Lung (tissue), 12 donors: ENCODE data around the gene HYAL4. TPM values are rescaled to one million over a fixed set of nuclear protein-coding genes. Genes with fewer than 3 reads are reported as not detected.
"Not testable (repeated sequence)": the region's sequence is repeated elsewhere in the genome, so short reads cannot be mapped to it uniquely, and the experiment has no call there.

Experiments used
- ATAC-seq: fragments of 200-7000 bp; cut with Tn5 transposase; one replicate; pipeline ENCODE4 v1.9.1; 2020; ENCODE audit warnings: moderate number of reproducible peaks; ENCODE audit not compliant: insufficient read depth, low FRiP score
- DNase-seq, 3 donors: peaks; one replicate each; pipeline ENCODE4 v3.0.0-alpha.2; 2013 to 2017
- H3K27ac ChIP-seq, 2 donors: one replicate each; pipeline ENCODE4 v1.5.1; 2013; ENCODE audit warnings: mild to moderate bottlenecking in 2 of 2, moderate library complexity in 2 of 2, control low read depth in 1 of 2, inconsistent platforms in 1 of 2, low read depth in 1 of 2, low read length in 1 of 2
- H3K27me3 ChIP-seq, 3 donors: one replicate each; pipeline ENCODE4 v1.5.1; 2013; ENCODE audit warnings: low read length in 2 of 3; ENCODE audit not compliant: control insufficient read depth in 3 of 3, insufficient read depth in 3 of 3
- H3K36me3 ChIP-seq, 4 donors: one replicate each; pipeline ENCODE4 v1.5.1; 2013; ENCODE audit warnings: low read length in 4 of 4, mild to moderate bottlenecking in 1 of 4, moderate library complexity in 1 of 4; ENCODE audit not compliant: control insufficient read depth in 4 of 4, insufficient read depth in 4 of 4
- H3K4me1 ChIP-seq, 5 donors: one replicate each; pipeline ENCODE4 v1.5.1; 2013; ENCODE audit warnings: low read length in 5 of 5, mild to moderate bottlenecking in 2 of 5, moderate library complexity in 1 of 5; ENCODE audit not compliant: control insufficient read depth in 5 of 5, insufficient read depth in 5 of 5
- H3K4me3 ChIP-seq: one replicate; pipeline ENCODE4 v1.5.1; 2013; ENCODE audit warnings: mild to moderate bottlenecking, control low read depth, moderate library complexity
- H3K9ac ChIP-seq, 2 donors: one replicate each; pipeline ENCODE4 v1.5.1; 2013; ENCODE audit warnings: low read length in 2 of 2, control low read depth in 1 of 2; ENCODE audit not compliant: insufficient read depth in 1 of 2
- H3K9me3 ChIP-seq, 4 donors: one replicate each; pipeline ENCODE4 v1.5.1; 2013; ENCODE audit warnings: low read length in 3 of 4, mild to moderate bottlenecking in 1 of 4, moderate library complexity in 1 of 4; ENCODE audit not compliant: control insufficient read depth in 4 of 4, insufficient read depth in 3 of 4
- WGBS, 2 donors: extraction: QIAGEN DNeasy Blood & Tissue Kit; methylation state at CpG; one replicate each; pipeline ENCODE4 v1.1.7; 2013; 5-methylcytosine and 5-hydroxymethylcytosine counted together
- polyA plus RNA-seq, 2 donors: library from polyadenylated mRNA; stranded (reverse); fragments of 200-250 nt; gene quantifications; one replicate each; pipeline ENCODE4 v1.2.1, GENCODE V29; 2013
- total RNA-seq, 2 donors: library from RNA; depleted of rRNA in 1 of 2; stranded (reverse); fragments of >200 nt in 1 of 2; gene quantifications; one replicate each; pipeline ENCODE4 v1.2.1, GENCODE V29; 2014 to 2021
- TF ChIP-seq, protein P1 (sequence below): IDR thresholded peaks from 2 replicates; pipeline ENCODE4 v1.5.1; 2012; ENCODE audit warnings: mild to moderate bottlenecking; ENCODE audit errors: control extremely low read depth, extremely low read depth
- donor health status: control.
- donor health status: control.
- donor health status: Bipolar disorder and iron deficiency.
- donor health status: healthy.
- donor health status: DM: yes; HTN: yes; CAD: no.

HYAL4 gene
- total and polyA plus RNA-seq, 4 donors = 0.07 to 0.74 TPM; not detected in 2

- H3K36me3 ChIP-seq = no peaks in the 10 kb centered on the region
- peaks cover 0 to 3% (median 0%) of the 10 kb centered on the region in 4 donors for H3K9me3 ChIP-seq
- no peak for DNase-seq
- WGBS, 2 donors = 45 to 46% methylated on average over 3 of the region's 3 CpGs
- no peaks in the 10 kb centered on the region for H3K27me3 ChIP-seq
- no peak overlapping the region for H3K4me3 ChIP-seq
- ATAC-seq = no peak
- TF ChIP-seq, protein P1, sequence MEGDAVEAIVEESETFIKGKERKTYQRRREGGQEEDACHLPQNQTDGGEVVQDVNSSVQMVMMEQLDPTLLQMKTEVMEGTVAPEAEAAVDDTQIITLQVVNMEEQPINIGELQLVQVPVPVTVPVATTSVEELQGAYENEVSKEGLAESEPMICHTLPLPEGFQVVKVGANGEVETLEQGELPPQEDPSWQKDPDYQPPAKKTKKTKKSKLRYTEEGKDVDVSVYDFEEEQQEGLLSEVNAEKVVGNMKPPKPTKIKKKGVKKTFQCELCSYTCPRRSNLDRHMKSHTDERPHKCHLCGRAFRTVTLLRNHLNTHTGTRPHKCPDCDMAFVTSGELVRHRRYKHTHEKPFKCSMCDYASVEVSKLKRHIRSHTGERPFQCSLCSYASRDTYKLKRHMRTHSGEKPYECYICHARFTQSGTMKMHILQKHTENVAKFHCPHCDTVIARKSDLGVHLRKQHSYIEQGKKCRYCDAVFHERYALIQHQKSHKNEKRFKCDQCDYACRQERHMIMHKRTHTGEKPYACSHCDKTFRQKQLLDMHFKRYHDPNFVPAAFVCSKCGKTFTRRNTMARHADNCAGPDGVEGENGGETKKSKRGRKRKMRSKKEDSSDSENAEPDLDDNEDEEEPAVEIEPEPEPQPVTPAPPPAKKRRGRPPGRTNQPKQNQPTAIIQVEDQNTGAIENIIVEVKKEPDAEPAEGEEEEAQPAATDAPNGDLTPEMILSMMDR = no peak
- H3K27ac ChIP-seq = no peak overlapping the region
- no peaks in the 10 kb centered on the region for H3K4me1 ChIP-seq
- no peak overlapping the region for H3K9ac ChIP-seq
Observed at GRCh38 chr7:123846217-123846891, 1.4 kb downstream of the HYAL4 start.

- ATAC-seq (no peak), DNase-seq (no peak)
- H3K27ac ChIP-seq = no peak overlapping the region
- no peak overlapping the region for H3K4me3 ChIP-seq
- no peaks in the 10 kb centered on the region for H3K4me1 ChIP-seq
- no peaks in the 10 kb centered on the region for H3K27me3 ChIP-seq
- no peaks in the 10 kb centered on the region for H3K36me3 ChIP-seq
- WGBS, 2 donors = 93 to 95% methylated on average over 1 of the region's 1 CpG
- TF ChIP-seq, protein P1 = no peak
- H3K9me3 ChIP-seq = peaks cover 0 to 3% (median under 1%) of the 10 kb centered on the region in 4 donors
- H3K9ac ChIP-seq = no peak overlapping the region
Observed at GRCh38 chr7:123847868-123848267, 2.9 kb downstream of the HYAL4 start.

DNA sequence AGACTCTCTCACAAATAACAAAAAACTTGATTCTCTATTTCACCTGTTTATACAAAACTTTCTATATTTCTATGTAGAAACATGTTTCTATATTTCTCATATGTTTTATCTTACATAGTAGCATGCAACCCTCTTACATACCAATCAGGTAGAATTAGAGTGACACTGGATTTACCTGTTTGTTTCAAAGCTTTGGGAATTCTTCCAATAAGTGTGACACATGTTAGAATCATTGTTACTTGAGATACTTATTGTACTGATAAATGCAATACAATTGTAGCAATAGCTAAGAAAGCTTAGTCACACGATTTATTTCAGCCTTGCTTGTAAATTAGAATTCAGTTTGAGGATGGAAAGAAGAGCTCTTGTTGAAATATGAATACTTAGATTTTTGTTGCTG, 4.9 kb downstream of the HYAL4 start:
- no peak for DNase-seq
- Histone ChIP-seq H3K4me3 (no peak overlapping the region), H3K4me1 (no peaks in the 10 kb centered on the region), H3K9ac (no peak overlapping the region), H3K36me3 (no peaks in the 10 kb centered on the region), H3K27ac (no peak overlapping the region), H3K27me3 (no peaks in the 10 kb centered on the region), H3K9me3 (peaks cover 0 to 3% (median 1%) of the 10 kb centered on the region in 4 donors)
- no peak for ATAC-seq
- TF ChIP-seq, protein P1 = no peak
- WGBS, 2 donors = 83 to 93% methylated on average over 1 of the region's 1 CpG

- not testable (repeated sequence) for H3K27ac ChIP-seq, DNase-seq, H3K27me3 ChIP-seq, H3K9ac ChIP-seq, ATAC-seq, H3K36me3 ChIP-seq, H3K9me3 ChIP-seq, H3K4me1 ChIP-seq, H3K4me3 ChIP-seq
- 92 to 93% methylated on average over 5 of the region's 5 CpGs for WGBS, 2 donors
Observed at GRCh38 chr7:123851404-123851803, 6.4 kb downstream of the HYAL4 start.

DNA sequence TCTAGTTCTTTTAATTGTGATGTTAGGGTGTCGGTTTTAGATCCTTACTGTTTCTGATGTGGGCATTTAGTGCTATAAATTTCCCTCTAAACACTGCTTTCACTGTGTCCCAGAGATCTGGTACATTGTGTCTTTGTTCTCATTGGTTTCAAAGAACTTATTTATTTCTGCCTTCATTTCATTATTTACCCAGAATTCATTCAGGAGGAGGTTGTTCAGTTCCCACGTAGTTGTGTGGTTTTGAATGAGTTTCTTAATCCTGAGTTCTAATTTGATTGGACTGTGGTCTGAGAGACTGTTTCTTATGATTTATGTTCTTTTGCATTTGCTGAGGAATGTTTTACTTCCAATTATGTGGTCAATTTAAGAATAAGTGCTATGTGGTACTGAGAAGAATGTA, 9.3 kb downstream of the HYAL4 start:
- not testable (repeated sequence) for DNase-seq, H3K9ac ChIP-seq, ATAC-seq, H3K27ac ChIP-seq, H3K4me1 ChIP-seq, H3K4me3 ChIP-seq, H3K27me3 ChIP-seq, H3K36me3 ChIP-seq, H3K9me3 ChIP-seq
- 82 to 85% methylated on average over 2 of the region's 2 CpGs for WGBS, 2 donors

DNA sequence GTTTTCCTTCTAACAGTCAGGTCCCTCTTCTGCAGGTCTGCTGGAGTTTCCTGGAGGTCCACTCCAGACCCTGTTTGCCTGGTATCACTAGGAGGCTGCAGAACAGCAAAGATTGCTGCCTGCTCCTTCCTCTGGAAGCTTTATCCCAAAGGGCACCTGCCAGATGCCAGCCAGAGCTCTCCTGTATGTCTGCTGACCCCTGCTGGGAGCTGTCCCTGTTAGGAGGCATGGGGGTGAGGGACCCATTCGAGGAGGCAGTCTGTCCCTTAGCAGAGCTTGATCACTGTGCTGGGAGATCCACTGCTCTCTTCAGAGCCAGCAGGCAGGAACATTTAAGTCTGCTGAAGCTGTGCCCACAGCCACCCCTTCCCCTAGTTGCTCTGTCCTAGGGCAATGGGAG, 11.5 kb downstream of the HYAL4 start:
- 45 to 53% methylated on average over 1 of the region's 1 CpG for WGBS, 2 donors
- not testable (repeated sequence) for H3K4me3 ChIP-seq, H3K4me1 ChIP-seq, H3K27me3 ChIP-seq, H3K9ac ChIP-seq, H3K9me3 ChIP-seq, ATAC-seq, H3K27ac ChIP-seq, DNase-seq, H3K36me3 ChIP-seq
